ENCODE results near the gene CD300LD.
"Not testable (repeated sequence)": the region's sequence is repeated elsewhere in the genome, so short reads cannot be mapped to it uniquely, and the experiment has no call there.

Gene CD300LD

GRCh38 chr17:74592087-74592990 is at the start of gene CD300LD:
Gene CD300LD, minus strand, starts transcription at chr17:74592283. Its CDS starts 81 bp downstream, at chr17:74592202.
- no peak for FAIRE-seq

GRCh38 chr17:74641224-74641957 is 49.3 kb upstream of the CD300LD start:
- no peak for FAIRE-seq

GRCh38 chr17:74639704-74640151 is 47.6 kb upstream of the CD300LD start:
- FAIRE-seq, result no peak

- FAIRE-seq, result no peak
Observed at GRCh38 chr17:74637926-74638325, 45.8 kb upstream of the CD300LD start.

GRCh38 chr17:74637265-74637664 is 45.2 kb upstream of the CD300LD start:
- FAIRE-seq, result no peak

- not testable (repeated sequence) for FAIRE-seq
Observed at GRCh38 chr17:74636541-74637085, 44.5 kb upstream of the CD300LD start.

- FAIRE-seq, result no peak
Observed at GRCh38 chr17:74635418-74635817, 43.3 kb upstream of the CD300LD start.

GRCh38 chr17:74633326-74633725 is 41.2 kb upstream of the CD300LD start:
- FAIRE-seq, result no peak

- no peak for FAIRE-seq
Observed at GRCh38 chr17:74632617-74633016, 40.5 kb upstream of the CD300LD start.

- no peak for FAIRE-seq
Observed at GRCh38 chr17:74631468-74632450, 39.7 kb upstream of the CD300LD start.

- FAIRE-seq, result not testable (repeated sequence)
Observed at GRCh38 chr17:74630251-74630650, 38.2 kb upstream of the CD300LD start.

GRCh38 chr17:74625661-74626060 is 33.6 kb upstream of the CD300LD start:
- FAIRE-seq, result no peak

GRCh38 chr17:74624131-74624530 is 32.0 kb upstream of the CD300LD start:
- FAIRE-seq, result no peak

- no peak for FAIRE-seq
Observed at GRCh38 chr17:74623693-74624093, 31.6 kb upstream of the CD300LD start, which contains the start of gene CD300E. Gene CD300E, minus strand, starts transcription at chr17:74623738. Its CDS starts 117 bp downstream, at chr17:74623621.

- no peak for FAIRE-seq
Observed at GRCh38 chr17:74619077-74619673, 27.1 kb upstream of the CD300LD start.

GRCh38 chr17:74618451-74618850 is 26.4 kb upstream of the CD300LD start:
- no peak for FAIRE-seq

GRCh38 chr17:74616696-74617095 is 24.6 kb upstream of the CD300LD start:
- no peak for FAIRE-seq

- no peak for FAIRE-seq
Observed at GRCh38 chr17:74612046-74612445, 20.0 kb upstream of the CD300LD start.

- no peak for FAIRE-seq
Observed at GRCh38 chr17:74610108-74610507, 18.0 kb upstream of the CD300LD start.

- no peak for FAIRE-seq
Observed at GRCh38 chr17:74608511-74608910, 16.4 kb upstream of the CD300LD start.

GRCh38 chr17:74607221-74607620 is 15.1 kb upstream of the CD300LD start:
- no peak for FAIRE-seq

- FAIRE-seq, result no peak
Observed at GRCh38 chr17:74606050-74606449, 14.0 kb upstream of the CD300LD start.

Data from TTC549 (cell line).